ENCODE data around the gene DLL4.

DNA sequence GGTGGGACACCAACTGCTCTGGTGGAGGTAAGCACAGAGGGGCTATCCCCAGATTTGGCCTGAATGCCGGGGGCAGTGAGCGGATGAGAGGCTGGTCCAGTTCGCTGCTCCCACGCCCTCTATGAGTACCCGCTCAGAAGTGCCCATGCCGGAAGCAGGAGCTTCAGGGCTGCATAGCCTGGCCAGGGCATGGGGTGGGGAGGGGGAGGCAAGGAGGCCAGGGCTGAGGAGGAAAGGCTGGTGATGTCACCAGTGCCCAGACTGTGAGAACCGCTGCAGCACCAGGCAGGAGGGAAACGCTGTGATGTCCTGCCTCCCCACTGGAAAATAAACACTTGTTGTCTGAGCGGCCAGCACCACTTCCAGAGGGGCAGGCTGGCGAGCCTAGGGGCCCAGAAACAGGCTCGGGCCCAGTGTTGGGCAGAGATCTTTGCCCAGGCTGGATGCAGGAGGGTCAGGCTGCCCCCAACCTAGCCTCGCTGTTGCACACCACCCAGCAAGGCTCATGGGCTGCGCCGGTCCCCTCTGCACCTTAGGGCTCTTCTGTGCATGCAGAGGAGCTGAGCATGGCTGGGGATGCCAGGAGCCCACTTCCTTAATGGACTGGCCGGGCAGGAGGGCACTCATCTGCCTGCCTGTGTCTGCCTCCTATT is 10.9 kb upstream of the DLL4 start:
- TF ChIP-seq TAF1 (IDR thresholded peaks at IDR 0.05; ENCODE audit: borderline replicate concordance, insufficient read depth, low read length) (no peak), POLR2AphosphoS5 (IDR thresholded peaks at IDR 0.05; ENCODE audit: low read depth, low read length) (no peak), FOXP2 (optimal IDR thresholded peaks at IDR 0.05; ENCODE audit: borderline replicate concordance, extremely low read depth, extremely low read length, insufficient read depth) (peak; percentile 90)
- TF ChIP-seq, protein P1, sequence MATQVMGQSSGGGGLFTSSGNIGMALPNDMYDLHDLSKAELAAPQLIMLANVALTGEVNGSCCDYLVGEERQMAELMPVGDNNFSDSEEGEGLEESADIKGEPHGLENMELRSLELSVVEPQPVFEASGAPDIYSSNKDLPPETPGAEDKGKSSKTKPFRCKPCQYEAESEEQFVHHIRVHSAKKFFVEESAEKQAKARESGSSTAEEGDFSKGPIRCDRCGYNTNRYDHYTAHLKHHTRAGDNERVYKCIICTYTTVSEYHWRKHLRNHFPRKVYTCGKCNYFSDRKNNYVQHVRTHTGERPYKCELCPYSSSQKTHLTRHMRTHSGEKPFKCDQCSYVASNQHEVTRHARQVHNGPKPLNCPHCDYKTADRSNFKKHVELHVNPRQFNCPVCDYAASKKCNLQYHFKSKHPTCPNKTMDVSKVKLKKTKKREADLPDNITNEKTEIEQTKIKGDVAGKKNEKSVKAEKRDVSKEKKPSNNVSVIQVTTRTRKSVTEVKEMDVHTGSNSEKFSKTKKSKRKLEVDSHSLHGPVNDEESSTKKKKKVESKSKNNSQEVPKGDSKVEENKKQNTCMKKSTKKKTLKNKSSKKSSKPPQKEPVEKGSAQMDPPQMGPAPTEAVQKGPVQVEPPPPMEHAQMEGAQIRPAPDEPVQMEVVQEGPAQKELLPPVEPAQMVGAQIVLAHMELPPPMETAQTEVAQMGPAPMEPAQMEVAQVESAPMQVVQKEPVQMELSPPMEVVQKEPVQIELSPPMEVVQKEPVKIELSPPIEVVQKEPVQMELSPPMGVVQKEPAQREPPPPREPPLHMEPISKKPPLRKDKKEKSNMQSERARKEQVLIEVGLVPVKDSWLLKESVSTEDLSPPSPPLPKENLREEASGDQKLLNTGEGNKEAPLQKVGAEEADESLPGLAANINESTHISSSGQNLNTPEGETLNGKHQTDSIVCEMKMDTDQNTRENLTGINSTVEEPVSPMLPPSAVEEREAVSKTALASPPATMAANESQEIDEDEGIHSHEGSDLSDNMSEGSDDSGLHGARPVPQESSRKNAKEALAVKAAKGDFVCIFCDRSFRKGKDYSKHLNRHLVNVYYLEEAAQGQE (IDR thresholded peaks at IDR 0.05; ENCODE audit: insufficient read depth in 1 of 2, low read depth in 2 of 2, low read length in 2 of 2) = no peak
